ENCODE results near the gene TCF7L1.

TCF7L1 gene

GRCh38 chr2:85164145-85164569 is 31.0 kb downstream of the TCF7L1 start:
- no peak for DNase-seq

- DNase-seq: no peak
These were observed 32.0 kb downstream of the TCF7L1 start for GRCh38 chr2:85165088-85165690.

GRCh38 chr2:85166021-85166420 is 32.8 kb downstream of the TCF7L1 start:
- no peak for DNase-seq

GRCh38 chr2:85167479-85167878 is 34.3 kb downstream of the TCF7L1 start:
- no peak for DNase-seq

- DNase-seq: no peak
These were observed 35.8 kb downstream of the TCF7L1 start for GRCh38 chr2:85168942-85169341.

GRCh38 chr2:85169581-85169980 is 36.4 kb downstream of the TCF7L1 start:
- no peak for DNase-seq

GRCh38 chr2:85170938-85171475 is 37.8 kb downstream of the TCF7L1 start:
- DNase-seq: no peak

GRCh38 chr2:85171916-85172315 is 38.7 kb downstream of the TCF7L1 start:
- no peak for DNase-seq

GRCh38 chr2:85173909-85174308 is 40.7 kb downstream of the TCF7L1 start:
- DNase-seq: no peak

GRCh38 chr2:85174943-85175342 is 41.8 kb downstream of the TCF7L1 start:
- DNase-seq: no peak

GRCh38 chr2:85175369-85176299 is 42.4 kb downstream of the TCF7L1 start:
- no peak for DNase-seq

GRCh38 chr2:85177031-85177824 is 44.0 kb downstream of the TCF7L1 start:
- DNase-seq: no peak

- DNase-seq: no peak
These were observed 45.0 kb downstream of the TCF7L1 start for GRCh38 chr2:85178154-85178553.

GRCh38 chr2:85178980-85179411 is 45.8 kb downstream of the TCF7L1 start:
- no peak for DNase-seq

- no peak for DNase-seq
These were observed 46.3 kb downstream of the TCF7L1 start for GRCh38 chr2:85179541-85179940.

GRCh38 chr2:85180322-85181133 is 47.3 kb downstream of the TCF7L1 start:
- DNase-seq: no peak

- no peak for DNase-seq
These were observed 48.0 kb downstream of the TCF7L1 start for GRCh38 chr2:85181134-85181631.

GRCh38 chr2:85181844-85182456 is 48.8 kb downstream of the TCF7L1 start:
- DNase-seq: no peak

GRCh38 chr2:85183076-85183475 is 49.9 kb downstream of the TCF7L1 start:
- DNase-seq: no peak

- DNase-seq: no peak
These were observed 50.3 kb downstream of the TCF7L1 start for GRCh38 chr2:85183479-85183878.

- no peak for DNase-seq
These were observed 51.0 kb downstream of the TCF7L1 start for GRCh38 chr2:85184231-85184630.

- DNase-seq: no peak
These were observed 51.8 kb downstream of the TCF7L1 start for GRCh38 chr2:85184990-85185389.
